Measurements from ENCODE around the gene MAPK1.
"Not testable (repeated sequence)": the region's sequence is repeated elsewhere in the genome, so short reads cannot be mapped to it uniquely, and the experiment has no call there.

Gene MAPK1

DNA sequence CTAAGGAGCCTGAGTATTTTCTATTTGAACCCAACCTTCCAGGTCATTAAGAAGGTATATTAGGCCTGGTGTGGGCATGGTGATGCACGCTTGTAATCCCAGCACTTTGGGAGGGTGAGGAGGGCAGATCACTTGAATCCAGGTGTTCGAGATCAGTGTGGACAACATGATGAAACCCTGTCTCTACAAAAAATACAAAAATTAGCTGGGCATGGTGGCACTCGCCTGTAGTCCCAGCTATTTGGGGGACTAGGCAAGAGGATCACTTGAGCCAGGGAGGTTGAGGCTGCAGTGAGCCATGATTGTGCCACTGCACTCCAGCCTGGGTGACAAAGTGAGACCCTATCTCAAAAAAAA lies 50.0 kb downstream of the MAPK1 start:
- not testable (repeated sequence) for DNase-seq

DNA sequence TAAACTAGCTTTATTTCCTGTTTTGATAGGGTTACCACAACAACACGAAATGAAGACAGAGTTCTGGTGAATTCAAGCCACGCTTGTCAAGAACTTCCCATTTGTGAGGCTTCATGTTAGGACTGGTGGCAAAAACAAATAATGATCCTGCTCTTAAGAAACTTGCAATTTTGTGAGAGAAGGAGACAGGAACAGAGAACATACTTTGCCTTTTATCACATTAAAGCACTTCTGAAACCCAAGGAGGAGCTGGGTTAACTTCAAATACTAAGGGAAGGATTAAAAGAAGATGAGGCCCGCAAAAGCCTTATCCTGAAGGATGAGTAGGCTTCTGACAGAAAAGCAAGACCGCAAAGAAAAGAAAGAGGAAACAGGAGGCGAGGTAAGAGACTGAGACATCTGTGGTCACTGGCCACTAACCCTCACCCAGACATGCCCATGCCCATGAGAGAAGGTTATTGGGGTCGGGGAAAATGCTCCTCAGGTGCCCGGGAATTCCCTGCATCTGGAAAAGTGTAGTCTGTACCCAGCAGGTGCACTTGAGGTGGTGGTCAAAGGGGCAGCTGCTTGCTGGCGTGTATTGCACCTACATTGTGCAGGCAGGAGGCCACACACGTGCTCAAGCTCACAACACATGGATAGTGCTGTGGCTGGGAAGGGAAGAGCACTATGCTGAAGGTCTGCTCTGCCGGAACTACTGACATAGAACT lies 50.5 kb downstream of the MAPK1 start:
- no peak for DNase-seq

GRCh38 chr22:21816472-21816786 lies 51.0 kb downstream of the MAPK1 start:
- DNase-seq, result no peak

DNA sequence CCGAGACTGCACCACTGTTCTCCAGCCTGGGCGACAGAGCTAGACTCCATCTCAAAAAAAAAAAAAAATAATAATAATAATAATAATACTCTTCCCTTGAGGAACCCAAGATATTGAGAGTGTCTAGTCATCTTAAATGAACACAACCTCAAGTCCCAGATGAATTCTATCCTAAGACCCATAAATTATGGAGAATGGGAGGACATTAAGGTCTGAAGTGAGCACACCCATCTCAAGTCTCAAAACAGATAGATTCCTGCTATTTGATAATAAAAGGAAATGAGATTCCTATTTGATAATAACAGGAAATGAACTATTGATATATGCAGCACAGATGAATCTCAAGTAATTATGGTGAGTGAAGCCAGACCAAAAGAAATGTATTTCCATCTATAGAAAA lies 51.5 kb downstream of the MAPK1 start:
- DNase-seq, result no peak

DNA sequence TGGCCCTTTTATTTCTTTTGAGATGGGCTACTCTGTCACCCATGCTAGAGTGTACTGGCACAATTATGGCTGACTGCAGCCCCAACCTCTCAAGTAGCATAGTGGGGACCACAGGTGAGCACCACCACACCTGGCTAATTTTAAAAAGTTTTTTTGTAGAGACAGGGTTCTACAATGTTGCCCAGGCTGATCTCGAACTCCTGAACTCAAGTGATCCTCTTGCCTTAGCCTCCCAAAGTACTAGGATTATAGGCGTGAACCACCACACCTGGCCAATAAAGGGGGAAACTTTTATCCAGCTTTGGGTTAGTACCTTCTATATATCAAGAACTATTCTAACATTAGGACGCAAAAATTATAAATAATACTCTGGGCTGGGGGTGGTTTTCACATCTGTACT lies 52.1 kb downstream of the MAPK1 start:
- DNase-seq, result no peak

DNA sequence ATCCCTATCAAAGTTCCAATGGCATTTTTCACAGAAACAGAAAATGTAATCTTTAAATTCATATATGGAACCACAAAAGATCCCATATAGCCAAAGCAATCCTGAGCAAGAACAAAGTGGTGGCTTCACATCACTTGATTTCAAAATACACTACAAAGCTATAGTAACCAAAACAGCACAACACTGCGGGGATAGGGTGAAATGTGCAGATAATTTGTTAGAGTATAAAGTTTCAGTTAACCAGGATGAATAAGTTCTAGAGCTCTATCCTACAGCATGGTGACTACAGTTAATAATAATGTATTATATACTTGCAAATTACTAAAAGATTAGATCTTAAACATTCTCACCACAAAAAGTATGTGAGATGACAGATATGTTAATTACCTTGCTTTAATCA lies 55.5 kb downstream of the MAPK1 start:
- DNase-seq, result no peak

DNA sequence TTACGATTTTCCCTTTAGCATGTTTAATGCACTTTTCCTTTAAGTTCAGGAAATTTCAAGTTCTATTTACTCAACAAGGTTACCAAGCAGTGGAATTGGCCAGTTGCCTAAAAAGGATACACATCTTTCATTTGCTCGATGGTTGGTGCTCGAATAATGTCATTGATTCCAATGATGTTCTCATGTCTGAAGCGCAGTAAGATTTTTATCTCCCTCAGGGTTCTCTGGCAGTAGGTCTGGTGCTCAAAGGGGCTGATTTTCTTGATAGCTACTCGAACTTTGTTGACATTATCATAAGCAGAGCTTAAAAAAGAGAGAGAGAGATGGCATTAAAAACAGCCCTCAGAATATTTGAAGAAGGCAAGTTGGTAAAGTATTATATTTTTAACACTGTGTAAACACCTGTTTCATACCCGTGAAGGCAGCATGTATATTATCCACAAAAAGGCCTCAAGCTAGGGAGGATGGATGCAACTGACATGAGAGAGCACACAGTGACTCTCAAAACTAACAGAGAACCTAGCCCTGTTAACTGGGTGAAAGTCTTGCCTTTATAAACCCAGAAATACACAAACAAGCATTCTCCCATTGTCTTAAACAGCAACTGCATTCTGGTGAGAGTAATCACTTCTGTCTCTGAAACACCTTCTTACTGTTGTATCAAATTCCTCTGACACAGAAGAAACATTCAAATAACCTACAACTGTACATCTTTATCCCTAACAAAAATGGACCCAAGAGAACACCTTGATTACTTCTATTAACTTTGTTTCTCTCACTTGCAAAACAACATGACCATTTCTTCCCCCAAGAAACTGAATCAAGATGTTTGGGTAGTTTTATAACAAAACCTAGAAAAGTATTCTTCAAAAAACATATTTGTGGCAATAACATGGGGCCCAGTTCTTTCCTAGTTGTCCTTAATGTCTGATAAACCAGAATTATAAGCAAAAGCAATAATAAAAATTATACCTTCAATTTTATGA lies 59.6 kb downstream of the MAPK1 start:
- DNase-seq, result no peak

- DNase-seq, result not testable (repeated sequence)
Observed at GRCh38 chr22:21805325-21805724, 62.1 kb downstream of the MAPK1 start.

DNA sequence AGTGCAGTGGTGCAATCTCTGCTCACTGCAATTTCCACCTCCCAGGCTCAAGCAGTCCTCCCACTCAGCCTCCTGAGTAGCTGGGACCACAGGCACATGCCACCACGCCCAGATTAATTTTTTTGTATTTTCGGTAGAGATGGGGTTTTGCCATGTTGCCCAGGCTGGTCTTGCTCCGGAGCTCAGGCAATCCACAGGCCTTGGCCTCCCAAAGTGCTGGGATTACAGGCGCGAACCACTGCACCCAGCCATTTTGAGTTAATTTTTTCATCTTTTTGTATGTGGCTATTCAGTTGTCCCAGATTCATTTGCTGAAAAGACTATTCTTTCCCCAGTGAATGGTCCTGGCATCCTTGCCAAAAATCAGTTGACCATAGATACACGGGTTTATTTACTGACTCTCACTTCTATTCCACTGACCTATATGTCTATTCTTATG lies 63.6 kb downstream of the MAPK1 start:
- DNase-seq, result no peak

GRCh38 chr22:21802673-21803072 lies 64.8 kb downstream of the MAPK1 start:
- no peak for DNase-seq

- DNase-seq, result no peak
Observed at GRCh38 chr22:21802056-21802455, 65.4 kb downstream of the MAPK1 start.

- DNase-seq, result not testable (repeated sequence)
Observed at GRCh38 chr22:21801304-21801644, 66.2 kb downstream of the MAPK1 start.

DNA sequence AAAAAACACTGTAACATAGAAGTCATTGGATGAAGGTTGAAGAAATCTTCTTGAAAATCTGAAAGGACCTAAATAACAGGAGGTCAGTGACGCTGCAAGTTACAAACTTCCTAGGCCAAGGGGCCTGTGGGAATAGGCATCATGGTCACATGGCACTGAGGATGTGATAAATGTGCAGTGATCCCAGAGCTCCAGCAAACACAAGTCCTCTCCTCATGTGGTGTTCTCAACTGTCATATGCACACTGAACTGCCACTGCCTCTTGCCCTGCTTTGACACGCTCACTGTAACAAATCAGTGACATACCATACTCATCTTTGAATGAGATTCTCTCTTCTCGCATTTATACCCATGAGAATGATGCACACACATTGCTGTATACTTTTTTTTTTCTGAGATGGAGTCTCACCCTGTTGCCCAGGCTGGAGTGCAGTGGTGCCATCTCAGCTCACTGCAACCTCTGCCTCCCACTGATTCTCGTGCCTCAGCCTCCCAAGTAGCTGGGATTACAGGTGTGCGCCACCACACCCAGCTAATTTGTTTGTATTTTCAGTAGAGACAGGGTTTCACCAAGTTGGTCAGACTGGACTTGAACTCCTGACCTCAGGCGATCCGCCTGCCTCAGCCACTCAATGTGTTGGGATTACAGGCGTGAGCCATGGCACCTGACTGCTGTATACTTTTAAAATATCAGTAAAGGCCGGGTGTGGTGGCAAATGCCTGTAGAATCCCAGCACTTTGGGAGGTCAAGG lies 66.7 kb downstream of the MAPK1 start:
- no peak for DNase-seq

DNA sequence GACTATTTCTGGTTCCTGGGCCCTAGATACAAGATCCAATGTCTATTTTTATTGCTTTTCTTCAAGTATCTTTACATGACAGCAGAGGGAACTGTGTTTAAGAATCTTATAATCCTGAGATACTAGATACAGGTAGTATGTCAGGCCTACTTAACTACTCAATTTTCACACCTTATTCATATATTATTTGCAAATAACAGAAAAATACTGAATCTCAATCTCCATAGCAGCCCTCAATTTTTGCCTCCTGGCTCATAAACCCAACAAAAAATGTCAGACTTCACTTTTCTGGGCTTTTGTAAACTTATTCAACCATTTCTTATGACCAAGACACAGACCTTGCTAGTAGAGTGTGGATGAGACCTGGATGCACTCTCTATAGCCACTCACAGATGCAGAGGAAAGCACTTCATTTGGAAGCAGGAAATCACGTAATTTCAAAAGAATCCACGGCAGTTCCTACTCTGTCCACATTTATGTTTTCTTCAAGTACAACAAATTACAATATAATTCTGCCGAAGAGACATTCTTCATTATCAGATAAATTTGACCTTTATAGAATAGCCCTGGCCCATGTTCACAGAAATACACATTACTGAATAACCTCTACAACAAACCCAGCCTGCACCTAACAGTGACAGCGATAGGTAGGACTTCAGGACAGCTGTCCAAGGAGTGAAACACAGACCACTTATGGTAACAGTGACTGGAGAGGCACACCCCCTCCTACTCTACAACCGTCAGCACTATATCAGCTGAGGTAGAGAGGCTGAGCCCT lies 69.8 kb downstream of the MAPK1 start:
- no peak for DNase-seq

DNA sequence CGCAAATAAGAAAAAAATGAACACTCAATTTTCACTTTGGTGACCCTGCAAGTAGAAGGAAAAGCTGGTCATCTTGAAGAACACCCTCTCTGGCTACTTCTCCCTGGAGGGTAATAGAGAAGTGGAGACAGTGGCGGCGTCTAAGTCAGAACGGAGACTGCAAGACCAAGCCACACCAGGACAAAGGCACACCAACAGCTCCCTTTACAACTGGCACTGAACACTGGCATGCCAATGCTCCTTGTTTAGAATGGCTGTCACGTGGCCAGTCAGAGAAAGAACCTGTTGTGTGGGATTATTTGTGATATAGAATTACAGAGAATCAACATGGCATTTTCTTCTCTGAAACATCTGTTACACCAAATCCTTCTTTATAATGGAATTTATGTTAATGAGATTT lies 70.6 kb downstream of the MAPK1 start:
- DNase-seq, result no peak

DNA sequence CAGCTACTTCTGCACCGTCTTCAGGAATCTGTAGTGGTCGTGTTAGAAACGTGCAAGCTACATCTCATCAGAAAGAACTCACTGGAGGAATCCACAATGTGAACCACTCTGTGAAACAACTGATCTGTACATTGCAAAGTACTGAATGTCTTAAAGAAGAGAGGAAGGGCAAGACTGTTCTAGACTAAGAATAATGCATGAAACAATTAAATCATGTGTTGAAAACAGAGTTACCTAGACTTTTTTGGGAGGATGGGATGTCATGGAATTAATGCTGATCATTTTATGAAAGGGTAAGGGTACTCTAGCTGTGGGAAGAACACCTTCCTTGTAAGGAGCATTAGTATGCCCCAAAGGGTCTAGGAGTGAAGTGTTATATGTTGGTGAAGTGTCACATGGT lies 71.2 kb downstream of the MAPK1 start:
- DNase-seq, result no peak

GRCh38 chr22:21793716-21794115 lies 73.7 kb downstream of the MAPK1 start:
- not testable (repeated sequence) for DNase-seq

- DNase-seq, result no peak
Observed at GRCh38 chr22:21791635-21792625, 75.5 kb downstream of the MAPK1 start.

- DNase-seq, result not testable (repeated sequence)
Observed at GRCh38 chr22:21790849-21791610, 76.4 kb downstream of the MAPK1 start.

GRCh38 chr22:21790359-21790758 lies 77.1 kb downstream of the MAPK1 start:
- DNase-seq, result no peak

- DNase-seq, result not testable (repeated sequence)
Observed at GRCh38 chr22:21787565-21787964, 79.9 kb downstream of the MAPK1 start.
